Measurements from ENCODE around the gene BMP7.

Gene BMP7

GRCh38 chr20:57259121-57259937 lies 7.1 kb downstream of the BMP7 start:
- no peak for TF ChIP-seq CTCF (IDR thresholded peaks at IDR 0.05; ENCODE audit: extremely low read depth, insufficient read depth, missing control alignments)
- no peak for DNase-seq (ENCODE audit: low spot score)
- in situ Hi-C loops (cut with MboI; ENCODE audit: low pct_unique_long_range_greater_than_20kb, low sequenced_read_pairs, unreplicated experiment): no loop called here

- TF ChIP-seq CTCF (IDR thresholded peaks at IDR 0.05; ENCODE audit: extremely low read depth, insufficient read depth, missing control alignments): no peak
- in situ Hi-C loops (cut with MboI; ENCODE audit: low pct_unique_long_range_greater_than_20kb, low sequenced_read_pairs, unreplicated experiment): no loop called here
- DNase-seq (ENCODE audit: low spot score): no peak
These were observed 8.6 kb downstream of the BMP7 start for GRCh38 chr20:57257701-57258453.

- TF ChIP-seq CTCF (IDR thresholded peaks at IDR 0.05; ENCODE audit: extremely low read depth, insufficient read depth, missing control alignments): no peak
- no peak for DNase-seq (ENCODE audit: low spot score)
- in situ Hi-C loops (cut with MboI; ENCODE audit: low pct_unique_long_range_greater_than_20kb, low sequenced_read_pairs, unreplicated experiment): no loop called here
These were observed 9.5 kb downstream of the BMP7 start for GRCh38 chr20:57256908-57257307.

GRCh38 chr20:57256205-57256604 lies 10.2 kb downstream of the BMP7 start:
- in situ Hi-C loops (cut with MboI; ENCODE audit: low pct_unique_long_range_greater_than_20kb, low sequenced_read_pairs, unreplicated experiment): no loop called here
- TF ChIP-seq CTCF (IDR thresholded peaks at IDR 0.05; ENCODE audit: extremely low read depth, insufficient read depth, missing control alignments): no peak
- no peak for DNase-seq (ENCODE audit: low spot score)

- no peak for DNase-seq (ENCODE audit: low spot score)
- in situ Hi-C loops (cut with MboI; ENCODE audit: low pct_unique_long_range_greater_than_20kb, low sequenced_read_pairs, unreplicated experiment): no loop called here
- TF ChIP-seq CTCF (IDR thresholded peaks at IDR 0.05; ENCODE audit: extremely low read depth, insufficient read depth, missing control alignments): no peak
These were observed 11.3 kb downstream of the BMP7 start for GRCh38 chr20:57255183-57255582.

- TF ChIP-seq CTCF (IDR thresholded peaks at IDR 0.05; ENCODE audit: extremely low read depth, insufficient read depth, missing control alignments): no peak
- in situ Hi-C loops (cut with MboI; ENCODE audit: low pct_unique_long_range_greater_than_20kb, low sequenced_read_pairs, unreplicated experiment): no loop called here
- DNase-seq (ENCODE audit: low spot score): no peak
These were observed 13.8 kb downstream of the BMP7 start for GRCh38 chr20:57252559-57253162.
